IMR-90 (cell line): ENCODE results near the gene CEP97. TPM values are rescaled to one million over a fixed set of nuclear protein-coding genes. Genes with fewer than 3 reads are reported as not detected.

Source experiments
- ATAC-seq: fragments of 200-7000 bp; cut with Tn5 transposase; 2 replicates; pipeline ENCODE4 v1.9.1; 2020; ENCODE audit warnings: low read depth, mild to moderate bottlenecking, moderate library complexity
- BruUV-seq: library from RNA; stranded (reverse); fragments of 400-500 nt; replicated peaks from 2 replicates; lab custom pipeline; 2021; lab: Mats Ljungman, UMichigan
- CTCF ChIA-PET: fragments of 300-600 bp; formaldehyde crosslinking; extraction: SDS; loops from one replicate; lab custom pipeline; 2021; ENCODE audit warnings: antibody characterized with exemption; lab: Yijun Ruan, JAX
- POLR2A ChIA-PET: fragments of 300-600 bp; sonication (Branson Sonifier 250); formaldehyde crosslinking; loops from one replicate; lab custom pipeline; 2022; ENCODE audit warnings: antibody characterized with exemption; ENCODE audit not compliant: unreplicated experiment; lab: Charles Lee
- DNase-seq: peaks from one replicate; pipeline ENCODE4 v3.0.0; 2013
- H2AFZ ChIP-seq: replicated peaks from 2 replicates; pipeline ENCODE3; 2013; ENCODE audit warnings: low read length, mild to moderate bottlenecking; ENCODE audit not compliant: poor library complexity
- H2AK5ac ChIP-seq: 2 replicates; pipeline ENCODE4 v1.6.1; 2013; ENCODE audit warnings: low read depth, low read length, inconsistent platforms
- H2AK9ac ChIP-seq: replicated peaks from 2 replicates; pipeline ENCODE3; 2013; ENCODE audit warnings: mild to moderate bottlenecking, low read depth, low read length, moderate library complexity; ENCODE audit not compliant: poor library complexity
- H2BK120ac ChIP-seq: 2 replicates; pipeline ENCODE4 v1.6.1; 2013; ENCODE audit warnings: low read depth, low read length, inconsistent platforms
- H2BK15ac ChIP-seq: 3 replicates; pipeline ENCODE4 v1.6.1; 2013; ENCODE audit warnings: low read depth, low read length, inconsistent platforms
- H2BK20ac ChIP-seq: 2 replicates; pipeline ENCODE4 v1.6.1; 2013; ENCODE audit warnings: low read depth, mild to moderate bottlenecking, inconsistent platforms, low read length, moderate library complexity
- H2BK5ac ChIP-seq: 2 replicates; pipeline ENCODE4 v1.6.1; 2013; ENCODE audit warnings: mild to moderate bottlenecking, low read depth, low read length, inconsistent platforms; ENCODE audit not compliant: poor library complexity, severe bottlenecking
- H3K14ac ChIP-seq: replicated peaks from 2 replicates; pipeline ENCODE4 v1.6.1; 2013; ENCODE audit warnings: low read depth, low read length, inconsistent platforms
- H3K18ac ChIP-seq: 2 replicates; pipeline ENCODE4 v1.6.1; 2013; ENCODE audit warnings: low read depth, low read length, control low read depth
- H3K23ac ChIP-seq: 2 replicates; pipeline ENCODE4 v1.6.1; 2013; ENCODE audit warnings: low read depth, low read length, inconsistent platforms
- H3K27ac ChIP-seq: 2 replicates; pipeline ENCODE4 v1.5.1; 2013; ENCODE audit warnings: mild to moderate bottlenecking, control low read depth, low read length; ENCODE audit not compliant: insufficient read depth
- H3K27me3 ChIP-seq: 2 replicates; pipeline ENCODE4 v1.6.1; 2013; ENCODE audit warnings: low read length; ENCODE audit not compliant: control insufficient read depth, insufficient read depth
- H3K36me3 ChIP-seq: 2 replicates; pipeline ENCODE4 v1.6.1; 2013; ENCODE audit warnings: low read length, mixed read lengths; ENCODE audit not compliant: control insufficient read depth, insufficient read depth
- H3K4ac ChIP-seq: 2 replicates; pipeline ENCODE4 v1.6.1; 2013; ENCODE audit warnings: low read depth, low read length, inconsistent platforms
- H3K4me1 ChIP-seq: 2 replicates; pipeline ENCODE4 v1.6.1; 2013; ENCODE audit warnings: low read length, mixed read lengths; ENCODE audit not compliant: control insufficient read depth, insufficient read depth
- H3K4me2 ChIP-seq: 2 replicates; pipeline ENCODE4 v1.6.1; 2013; ENCODE audit warnings: low read depth, mild to moderate bottlenecking, control low read depth, low read length, moderate library complexity
- H3K4me3 ChIP-seq: 2 replicates; pipeline ENCODE4 v1.5.1; 2013; ENCODE audit warnings: low read depth, mild to moderate bottlenecking, control low read depth, low read length, moderate library complexity; ENCODE audit not compliant: insufficient read depth
- H3K56ac ChIP-seq: 2 replicates; pipeline ENCODE4 v1.6.1; 2013; ENCODE audit warnings: low read length, inconsistent platforms; ENCODE audit not compliant: insufficient read depth; ENCODE audit errors: extremely low read depth
- H3K79me1 ChIP-seq, 2 experiments: 2 replicates each; pipeline ENCODE4 v1.6.1; 2013; ENCODE audit warnings: low read length in 2 of 2, inconsistent platforms in 1 of 2, low read depth in 1 of 2
- H3K9ac ChIP-seq: 2 replicates; pipeline ENCODE4 v1.6.1; 2013; ENCODE audit warnings: low read depth, low read length, control low read depth
- H3K9me1 ChIP-seq: 2 replicates; pipeline ENCODE4 v1.6.1; 2013; ENCODE audit warnings: low read length, inconsistent platforms; ENCODE audit not compliant: insufficient read depth
- H3K9me3 ChIP-seq: 2 replicates; pipeline ENCODE4 v1.6.1; 2013; ENCODE audit warnings: low read length; ENCODE audit not compliant: control insufficient read depth, insufficient read depth
- H4K20me1 ChIP-seq: 2 replicates; pipeline ENCODE4 v1.6.1; 2013; ENCODE audit warnings: low read length, inconsistent platforms; ENCODE audit not compliant: insufficient read depth
- H4K5ac ChIP-seq: 2 replicates; pipeline ENCODE4 v1.6.1; 2013; ENCODE audit warnings: mild to moderate bottlenecking, low read depth, low read length, control low read depth
- H4K8ac ChIP-seq, 2 experiments: 2 replicates each; pipeline ENCODE4 v1.6.1; 2013; ENCODE audit warnings: low read depth in 2 of 2, low read length in 2 of 2, control low read depth in 1 of 2, inconsistent platforms in 1 of 2
- H4K91ac ChIP-seq: 2 replicates; pipeline ENCODE4 v1.6.1; 2013; ENCODE audit warnings: low read depth, low read length, inconsistent platforms; ENCODE audit not compliant: insufficient read depth
- BHLHE40 ChIP-seq: fragments of 150-350 bp; IDR thresholded peaks from 2 replicates; pipeline ENCODE4 v1.6.1; 2016; ENCODE audit warnings: mild to moderate bottlenecking, low read depth, low read length
- CEBPB ChIP-seq: IDR thresholded peaks from 2 replicates; pipeline ENCODE4 v1.6.1; 2012; ENCODE audit warnings: low read depth, low read length, improper control_type of control experiment
- CHD1 ChIP-seq: IDR thresholded peaks from 2 replicates; pipeline ENCODE4 v1.6.1; 2012; ENCODE audit warnings: low read depth, low read length, improper control_type of control experiment
- ELK1 ChIP-seq: fragments of 150-350 bp; IDR thresholded peaks from 2 replicates; pipeline ENCODE4 v1.6.1; 2016; ENCODE audit warnings: low read depth, mild to moderate bottlenecking, low read length, moderate library complexity, borderline replicate concordance
- FOS ChIP-seq: fragments of 150-350 bp; IDR thresholded peaks from 2 replicates; pipeline ENCODE4 v1.6.1; 2016; ENCODE audit warnings: low read depth, low read length
- MAFK ChIP-seq: IDR thresholded peaks from 2 replicates; pipeline ENCODE4 v1.6.1; 2012; ENCODE audit warnings: low read depth, low read length, improper control_type of control experiment
- MAZ ChIP-seq: IDR thresholded peaks from 2 replicates; pipeline ENCODE4 v1.6.1; 2012; ENCODE audit warnings: low read depth, mild to moderate bottlenecking, low read length, improper control_type of control experiment, moderate library complexity, borderline replicate concordance
- MXI1 ChIP-seq: IDR thresholded peaks from 2 replicates; pipeline ENCODE4 v1.6.1; 2012; ENCODE audit warnings: low read depth, mild to moderate bottlenecking, low read length, moderate library complexity, borderline replicate concordance
- NFE2L2 ChIP-seq: fragments of 150-350 bp; IDR thresholded peaks from 2 replicates; pipeline ENCODE4 v1.6.1; 2016; ENCODE audit warnings: low read depth, mild to moderate bottlenecking, low read length
- POLR2A ChIP-seq: IDR thresholded peaks from 2 replicates; pipeline ENCODE4 v1.6.1; 2012; ENCODE audit warnings: mild to moderate bottlenecking, low read depth, low read length
- RAD21 ChIP-seq: IDR thresholded peaks from 2 replicates; pipeline ENCODE4 v1.6.1; 2012; ENCODE audit warnings: low read length, improper control_type of control experiment
- RCOR1 ChIP-seq: IDR thresholded peaks from 2 replicates; pipeline ENCODE4 v1.6.1; 2012; ENCODE audit warnings: mild to moderate bottlenecking, low read length, improper control_type of control experiment; ENCODE audit not compliant: insufficient replicate concordance
- RFX5 ChIP-seq: IDR thresholded peaks from 2 replicates; pipeline ENCODE4 v1.8.0; 2012; ENCODE audit warnings: low read depth, mild to moderate bottlenecking, low read length, moderate library complexity
- SMC3 ChIP-seq: fragments of 150-350 bp; IDR thresholded peaks from 2 replicates; pipeline ENCODE4 v1.6.1; 2016; ENCODE audit warnings: low read depth, mild to moderate bottlenecking, antibody characterized with exemption, low read length, moderate library complexity
- WGBS, 2 experiments: methylation state at CpG; one replicate each; pipeline versions ENCODE4 v1.1.5 to v1.1.7; 2013; ENCODE audit warnings: missing lambda C conversion rate in 2 of 2; ENCODE audit not compliant: insufficient read length in 1 of 2; ENCODE audit errors: extremely low coverage in 2 of 2; 5-methylcytosine and 5-hydroxymethylcytosine counted together
- dilution Hi-C: fragments of 300-500 bp; cut with HindIII; formaldehyde crosslinking; loops from one replicate; pipeline ENCODE4 v1.14.3; 2018; ENCODE audit warnings: low sequenced_read_pairs; ENCODE audit not compliant: unreplicated experiment
- in situ Hi-C: fragments of 300-500 bp; cut with MboI; formaldehyde crosslinking; loops from 3 replicates; pipeline ENCODE4 v1.14.3; 2019; ENCODE audit warnings: low sequenced_read_pairs, inconsistent platforms, mixed read lengths
- intact Hi-C: fragments of 100-400 bp; cut with micrococcal nuclease; formaldehyde crosslinking; loops from 2 replicates; pipeline ENCODE4 v1.10.0; 2022
- polyA plus RNA-seq, 3 experiments: library from polyadenylated mRNA; depleted of rRNA; stranded (reverse); fragments of >200 nt; gene quantifications; 2 replicates each; pipeline ENCODE4 v1.2.3, GENCODE V29; 2012; ENCODE audit warnings: low replicate concordance in 1 of 3
- total RNA-seq: library from RNA; depleted of rRNA; stranded (reverse); fragments of >200 nt; gene quantifications from 2 replicates; pipeline ENCODE4 v1.2.3, GENCODE V29; 2012
- TF ChIP-seq, protein P1 (sequence below): fragments of 150-350 bp; IDR thresholded peaks from 2 replicates; pipeline ENCODE4 v1.6.1; 2017; ENCODE audit warnings: mild to moderate bottlenecking, antibody characterized with exemption, low read length, low read depth
- TF ChIP-seq, protein P2 (sequence below): conservative IDR thresholded peaks from 2 replicates; pipeline ENCODE4 v1.5.1; 2012; ENCODE audit warnings: mild to moderate bottlenecking, low read depth, low read length, improper control_type of control experiment

Gene CEP97
- total and polyA plus RNA-seq, 2 of the 4 experiments (the other 2 are of a cell fraction) = 2.0 to 21.9 TPM

- Histone ChIP-seq H3K4me1 (peaks cover 2% of the 10 kb centered on the region; the same call in 1 of the 2 replicates), H3K4me3 (no peak overlapping the region), H3K56ac (no peak overlapping the region), H2AFZ (no peak overlapping the region), H3K79me1 (peaks cover 7 to 9% of the 10 kb centered on the region in 2 experiments; a peak in 3 of 4 replicates), H2BK120ac (no peak overlapping the region), H4K91ac (no peak overlapping the region), H3K23ac (no peak overlapping the region), H3K27ac (no peak overlapping the region), H2AK5ac (no peak overlapping the region), H3K14ac (no peak overlapping the region), H2BK5ac (no peak overlapping the region), H3K36me3 (peaks cover 8% of the 10 kb centered on the region; the same call in 1 of the 2 replicates), H4K5ac (no peak overlapping the region), H3K4me2 (no peak overlapping the region), H2AK9ac (no peak overlapping the region), H4K20me1 (0 out of 2 replicates have a peak, but pooled peaks cover 3% of the 10 kb centered on the region), H3K18ac (no peak overlapping the region), H3K4ac (no peak overlapping the region), H3K27me3 (no peaks in the 10 kb centered on the region), H2BK15ac (no peak overlapping the region), H2BK20ac (no peak overlapping the region), H3K9ac (no peak overlapping the region), H3K9me1 (no peaks in the 10 kb centered on the region), H4K8ac (no peak overlapping the region), H3K9me3 (no peaks in the 10 kb centered on the region)
- BruUV-seq = no TSS peak
- TF ChIP-seq CHD1 (no peak), MAZ (no peak), RFX5 (no peak), RAD21 (no peak), CEBPB (no peak), RCOR1 (no peak), ELK1 (no peak), POLR2A (no peak), NFE2L2 (no peak), MXI1 (no peak), MAFK (no peak), BHLHE40 (no peak), FOS (no peak), SMC3 (no peak)
- TF ChIP-seq, protein P1, sequence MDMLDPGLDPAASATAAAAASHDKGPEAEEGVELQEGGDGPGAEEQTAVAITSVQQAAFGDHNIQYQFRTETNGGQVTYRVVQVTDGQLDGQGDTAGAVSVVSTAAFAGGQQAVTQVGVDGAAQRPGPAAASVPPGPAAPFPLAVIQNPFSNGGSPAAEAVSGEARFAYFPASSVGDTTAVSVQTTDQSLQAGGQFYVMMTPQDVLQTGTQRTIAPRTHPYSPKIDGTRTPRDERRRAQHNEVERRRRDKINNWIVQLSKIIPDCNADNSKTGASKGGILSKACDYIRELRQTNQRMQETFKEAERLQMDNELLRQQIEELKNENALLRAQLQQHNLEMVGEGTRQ = no peak
- TF ChIP-seq, protein P2, sequence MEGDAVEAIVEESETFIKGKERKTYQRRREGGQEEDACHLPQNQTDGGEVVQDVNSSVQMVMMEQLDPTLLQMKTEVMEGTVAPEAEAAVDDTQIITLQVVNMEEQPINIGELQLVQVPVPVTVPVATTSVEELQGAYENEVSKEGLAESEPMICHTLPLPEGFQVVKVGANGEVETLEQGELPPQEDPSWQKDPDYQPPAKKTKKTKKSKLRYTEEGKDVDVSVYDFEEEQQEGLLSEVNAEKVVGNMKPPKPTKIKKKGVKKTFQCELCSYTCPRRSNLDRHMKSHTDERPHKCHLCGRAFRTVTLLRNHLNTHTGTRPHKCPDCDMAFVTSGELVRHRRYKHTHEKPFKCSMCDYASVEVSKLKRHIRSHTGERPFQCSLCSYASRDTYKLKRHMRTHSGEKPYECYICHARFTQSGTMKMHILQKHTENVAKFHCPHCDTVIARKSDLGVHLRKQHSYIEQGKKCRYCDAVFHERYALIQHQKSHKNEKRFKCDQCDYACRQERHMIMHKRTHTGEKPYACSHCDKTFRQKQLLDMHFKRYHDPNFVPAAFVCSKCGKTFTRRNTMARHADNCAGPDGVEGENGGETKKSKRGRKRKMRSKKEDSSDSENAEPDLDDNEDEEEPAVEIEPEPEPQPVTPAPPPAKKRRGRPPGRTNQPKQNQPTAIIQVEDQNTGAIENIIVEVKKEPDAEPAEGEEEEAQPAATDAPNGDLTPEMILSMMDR = no peak
- ChIA-PET CTCF (interaction anchor here (8.5 kb wide), 1 partner anchor 418 kb away, joined by 81 read pairs; no protein-coding TSS in a partner anchor), POLR2A (no interaction called here)
- dilution Hi-C loops = loop anchor here (10.0 kb wide), 1 partner anchor 727 kb away; no protein-coding TSS in a partner anchor
- intact Hi-C loops = loop anchor here (1.0 kb wide), 1 partner anchor 412 kb away; no protein-coding TSS in a partner anchor
- 100% methylated on average over 1 of the region's 2 CpGs; no CpG with 5 or more reads in 1 of the 2 experiments for WGBS, 2 experiments
- in situ Hi-C loops = loop anchor here (10.0 kb wide), 1 partner anchor 727 kb away; no protein-coding TSS in a partner anchor
- ATAC-seq (no peak), DNase-seq (no peak)
Observed at GRCh38 chr3:101807888-101808287, 83.5 kb downstream of the CEP97 start.
